H1 (cell line): ENCODE results near the gene MANSC4. TPM values are rescaled to one million over a fixed set of nuclear protein-coding genes. Genes with fewer than 3 reads are reported as not detected.

ENCODE experiments used
- BRCA1 ChIP-seq: IDR thresholded peaks from 2 replicates; pipeline ENCODE4 v1.6.1; 2012; ENCODE audit warnings: low read depth, low read length, improper control_type of control experiment
- CEBPB ChIP-seq: IDR thresholded peaks from 2 replicates; pipeline ENCODE4 v1.6.1; 2012; ENCODE audit warnings: low read depth, low read length
- CTBP2 ChIP-seq: IDR thresholded peaks from 2 replicates; pipeline ENCODE4 v1.7.0; 2011; ENCODE audit warnings: borderline replicate concordance, mild to moderate bottlenecking, moderate library complexity, mixed read lengths, low read length; ENCODE audit not compliant: insufficient read depth, insufficient read length
- CTCF ChIP-seq, 3 experiments: IDR thresholded peaks; 1 replicate in 2 of 3; 2 replicates in 1 of 3; pipeline versions ENCODE4 v1.5.1 to v1.6.1; 2011; ENCODE audit warnings: low read length in 3 of 3, mild to moderate bottlenecking in 3 of 3, inconsistent platforms in 2 of 3, low read depth in 1 of 3, moderate library complexity in 1 of 3; ENCODE audit not compliant: insufficient read depth in 1 of 3; ENCODE audit errors: control extremely low read depth in 1 of 3
- FOSL1 ChIP-seq: IDR thresholded peaks from 2 replicates; pipeline ENCODE4 v1.6.1; 2011; ENCODE audit warnings: mild to moderate bottlenecking, low read depth, low read length, moderate library complexity; ENCODE audit not compliant: insufficient read depth
- RNF2 ChIP-seq: fragments of 200-900, 300-1000 bp; sonication (generic); IDR thresholded peaks from 2 replicates; pipeline ENCODE4 v1.7.1; 2016; ENCODE audit warnings: borderline replicate concordance, low read depth, mild to moderate bottlenecking, antibody characterized with exemption, low read length; ENCODE audit not compliant: poor library complexity, severe bottlenecking; ENCODE audit errors: missing control alignments
- SAP30 ChIP-seq: fragments of 300-600 bp; sonication (generic); IDR thresholded peaks from 2 replicates; pipeline ENCODE4 v1.7.1; 2012; ENCODE audit warnings: low read length, moderate library complexity, mild to moderate bottlenecking, inconsistent platforms; ENCODE audit not compliant: insufficient read depth, insufficient replicate concordance
- TAF7 ChIP-seq: optimal IDR thresholded peaks from 2 replicates; pipeline ENCODE3; 2011; ENCODE audit warnings: low read depth, mild to moderate bottlenecking, inconsistent platforms, low read length, moderate library complexity, borderline replicate concordance
- USF2 ChIP-seq: IDR thresholded peaks from 2 replicates; pipeline ENCODE4 v1.6.1; 2011; ENCODE audit warnings: low read length, improper control_type of control experiment
- polyA plus RNA-seq, 7 experiments: library from polyadenylated mRNA; depleted of rRNA in 3 of 7; stranded (reverse) in 5 of 7; unstranded in 2 of 7; fragments of >200 nt in 5 of 7; fragments of 200-250 nt in 2 of 7; gene quantifications; 1 replicate in 5 of 7; 2 replicates in 1 of 7; 4 replicates in 1 of 7; pipeline versions ENCODE4 v1.2.1 to v1.2.3, GENCODE V29; 2011 to 2013; ENCODE audit warnings: missing spikeins in 2 of 7, mixed read lengths in 2 of 7
- total RNA-seq: library from RNA; stranded (reverse); fragmentation: NEBNext Ultra II Directional; extraction: Animal tissue kit (Norgen Biotek cat#: 25700); gene quantifications from 2 replicates; pipeline ENCODE4 v1.2.1, GENCODE V29; 2021

Gene MANSC4
- total and polyA plus RNA-seq, 2 of the 8 experiments (the other 6 are each of a cell fraction or from before 2014, with no cell fraction given): not detected

GRCh38 chr12:27778206-27778605 is 1.8 kb downstream of the MANSC4 start (continued):
- TF ChIP-seq CTCF (IDR thresholded peaks at IDR 0.05; ENCODE audit: control extremely low read depth in 1 of 3, insufficient read depth in 1 of 3, low read depth in 1 of 3, low read length in 3 of 3) (no peak), RNF2 (no peak), USF2 (no peak), TAF7 (no peak), CEBPB (no peak), CTBP2 (no peak), FOSL1 (no peak), SAP30 (no peak), BRCA1 (no peak)
